Breast epithelium (tissue), 4 donors: ENCODE results near the gene OR5T3. TPM values are rescaled to one million over a fixed set of nuclear protein-coding genes. Genes with fewer than 3 reads are reported as not detected.

Experiments used
- DNase-seq, 2 donors: peaks; one replicate each; pipeline ENCODE4 v3.0.0-alpha.2; 2019; ENCODE audit warnings: low spot score in 2 of 2
- H3K27ac ChIP-seq, 2 donors: fragments of 200-600 bp; sonication (generic) in 1 of 2; one replicate each; pipeline ENCODE4 v1.5.1; 2016 to 2019; ENCODE audit warnings: mild to moderate bottlenecking in 1 of 2
- H3K27me3 ChIP-seq, 2 donors: fragments of 200-600 bp; sonication (generic) in 1 of 2; one replicate each; pipeline versions ENCODE4 v1.5.1 to v1.6.0; 2017 to 2019; ENCODE audit warnings: control low read depth in 1 of 2, mild to moderate bottlenecking in 1 of 2
- H3K36me3 ChIP-seq: fragments of 200-600 bp; one replicate; pipeline ENCODE4 v1.5.1; 2019
- H3K4me1 ChIP-seq, 2 donors: fragments of 200-600 bp; sonication (generic); one replicate each; pipeline ENCODE4 v1.5.1; 2016 to 2019; ENCODE audit warnings: control low read depth in 1 of 2
- H3K4me3 ChIP-seq, 3 donors: fragments of 200-600 bp; sonication (generic); 1 replicate in 2 of 3; 2 replicates in 1 of 3; pipeline ENCODE4 v1.5.1; 2016 to 2019; ENCODE audit warnings: mild to moderate bottlenecking in 3 of 3, moderate library complexity in 2 of 3
- H3K9me3 ChIP-seq, 2 donors: fragments of 200-600 bp; sonication (generic) in 1 of 2; one replicate each; pipeline ENCODE4 v1.5.1; 2016 to 2019; ENCODE audit warnings: control low read depth in 1 of 2
- POLR2A ChIP-seq: fragments of 450-650 bp; IDR thresholded peaks from one replicate; pipeline ENCODE4 v1.6.1; 2016; ENCODE audit warnings: antibody characterized with exemption, mild to moderate bottlenecking, moderate library complexity
- POLR2AphosphoS5 ChIP-seq, 3 donors: sonication (generic); formaldehyde crosslinking; IDR thresholded peaks; one replicate each; pipeline ENCODE4 v1.6.1; 2017; ENCODE audit warnings: antibody characterized with exemption in 3 of 3
- intact Hi-C: fragments of 100-400 bp; cut with DNase I; formaldehyde crosslinking; loops from one replicate; pipeline ENCODE4 v1.15.1; 2023; ENCODE audit warnings: low total_unique reads
- total RNA-seq, 3 donors: library from RNA; depleted of rRNA; stranded (reverse); fragments of >200 nt; gene quantifications; one replicate each; pipeline ENCODE4 v1.1.0, GENCODE V29; 2016
- TF ChIP-seq, protein P1 (sequence below), 3 donors: fragments of 450-650 bp; IDR thresholded peaks; one replicate each; pipeline ENCODE4 v1.5.1; 2016 to 2017; ENCODE audit warnings: antibody characterized with exemption in 3 of 3, mild to moderate bottlenecking in 3 of 3, moderate library complexity in 3 of 3

Gene OR5T3
- total RNA-seq, 3 donors from 2014 or later: not detected

- Histone ChIP-seq H3K9me3 (no peaks in the 10 kb centered on the region), H3K4me3 (no peak within 1 kb of the TSS), H3K27ac (no peak within 1 kb of the TSS), H3K4me1 (no peaks in the 10 kb centered on the region), H3K36me3 (no peaks in the 10 kb centered on the region), H3K27me3 (no peaks in the 10 kb centered on the region)
- TF ChIP-seq POLR2AphosphoS5 (IDR thresholded peaks at IDR 0.05) (no peak), POLR2A (no peak)
- TF ChIP-seq, protein P1, sequence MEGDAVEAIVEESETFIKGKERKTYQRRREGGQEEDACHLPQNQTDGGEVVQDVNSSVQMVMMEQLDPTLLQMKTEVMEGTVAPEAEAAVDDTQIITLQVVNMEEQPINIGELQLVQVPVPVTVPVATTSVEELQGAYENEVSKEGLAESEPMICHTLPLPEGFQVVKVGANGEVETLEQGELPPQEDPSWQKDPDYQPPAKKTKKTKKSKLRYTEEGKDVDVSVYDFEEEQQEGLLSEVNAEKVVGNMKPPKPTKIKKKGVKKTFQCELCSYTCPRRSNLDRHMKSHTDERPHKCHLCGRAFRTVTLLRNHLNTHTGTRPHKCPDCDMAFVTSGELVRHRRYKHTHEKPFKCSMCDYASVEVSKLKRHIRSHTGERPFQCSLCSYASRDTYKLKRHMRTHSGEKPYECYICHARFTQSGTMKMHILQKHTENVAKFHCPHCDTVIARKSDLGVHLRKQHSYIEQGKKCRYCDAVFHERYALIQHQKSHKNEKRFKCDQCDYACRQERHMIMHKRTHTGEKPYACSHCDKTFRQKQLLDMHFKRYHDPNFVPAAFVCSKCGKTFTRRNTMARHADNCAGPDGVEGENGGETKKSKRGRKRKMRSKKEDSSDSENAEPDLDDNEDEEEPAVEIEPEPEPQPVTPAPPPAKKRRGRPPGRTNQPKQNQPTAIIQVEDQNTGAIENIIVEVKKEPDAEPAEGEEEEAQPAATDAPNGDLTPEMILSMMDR (IDR thresholded peaks at IDR 0.05): no peak
- intact Hi-C loops: no loop called here
- no peak for DNase-seq
Observed at GRCh38 chr11:56273854-56274253, 21.8 kb downstream of the OR5T3 start, which contains the start of gene OR5T1. Gene OR5T1, plus strand, starts transcription at chr11:56274154. Its CDS starts 1,485 bp downstream, at chr11:56275639.

- no peaks in the 10 kb centered on the region for H3K4me1 ChIP-seq
- no peak for TF ChIP-seq POLR2AphosphoS5 (IDR thresholded peaks at IDR 0.05)
- TF ChIP-seq POLR2A: no peak
- TF ChIP-seq, protein P1 (IDR thresholded peaks at IDR 0.05): no peak
- no peaks in the 10 kb centered on the region for H3K9me3 ChIP-seq
- no peak within 1 kb of the TSS for H3K4me3 ChIP-seq
- no peaks in the 10 kb centered on the region for H3K27me3 ChIP-seq
- no peaks in the 10 kb centered on the region for H3K36me3 ChIP-seq
- intact Hi-C loops: no loop called here
- no peak within 1 kb of the TSS for H3K27ac ChIP-seq
- DNase-seq: no peak
Observed at GRCh38 chr11:56292154-56292553, 40.1 kb downstream of the OR5T3 start, which contains the start of gene OR8H1. Gene OR8H1, minus strand, starts transcription at chr11:56292254. Its CDS starts 1,192 bp downstream, at chr11:56291062.

DNA sequence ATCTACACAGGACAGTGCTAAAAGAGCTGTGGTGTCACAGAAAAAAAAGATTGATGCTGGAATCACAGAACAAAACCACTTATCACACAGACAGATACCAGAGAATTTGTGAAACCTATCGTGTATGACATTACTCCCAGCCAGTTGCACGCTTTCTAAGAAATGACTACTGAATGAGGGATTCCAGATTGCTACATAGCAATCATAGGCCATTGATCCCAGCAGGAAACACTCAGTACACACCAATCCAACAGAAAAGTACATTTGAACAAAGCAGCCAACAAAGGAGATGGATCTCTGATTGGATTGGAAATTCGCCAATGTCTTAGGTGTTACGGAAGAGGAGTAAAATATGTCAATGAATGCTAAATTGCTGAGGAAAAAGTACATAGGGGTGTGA is 44.8 kb downstream of the OR5T3 start:
- no peak overlapping the region for H3K4me3 ChIP-seq
- no peaks in the 10 kb centered on the region for H3K9me3 ChIP-seq
- no peaks in the 10 kb centered on the region for H3K36me3 ChIP-seq
- no peak for TF ChIP-seq POLR2AphosphoS5 (IDR thresholded peaks at IDR 0.05)
- TF ChIP-seq, protein P1 (IDR thresholded peaks at IDR 0.05): no peak
- no peak for TF ChIP-seq POLR2A
- no peaks in the 10 kb centered on the region for H3K4me1 ChIP-seq
- no peak overlapping the region for H3K27ac ChIP-seq
- DNase-seq: no peak
- no peaks in the 10 kb centered on the region for H3K27me3 ChIP-seq
- intact Hi-C loops: no loop called here

Other genes with a start within 250 kb of the OR5T3 start
- gene OR5AS1, start 224.6 kb upstream of the OR5T3 start, total RNA-seq: not detected
- gene OR8I2, start 158.9 kb upstream of the OR5T3 start, total RNA-seq: not detected
- not detected for gene OR8H2, start 148.6 kb upstream of the OR5T3 start, total RNA-seq
- gene OR8H3, start 129.9 kb upstream of the OR5T3 start, total RNA-seq: not detected
- not detected for gene OR8J3, start 112.1 kb upstream of the OR5T3 start, total RNA-seq
- gene OR8K5, start 91.9 kb upstream of the OR5T3 start, total RNA-seq: not detected
- gene OR5J2, start 75.6 kb upstream of the OR5T3 start, total RNA-seq: not detected
- not detected for gene OR5T2, start 18.0 kb upstream of the OR5T3 start, total RNA-seq
- gene OR5T1, start 21.9 kb downstream of the OR5T3 start, total RNA-seq: not detected
- gene OR8H1, start 40.0 kb downstream of the OR5T3 start, total RNA-seq: not detected
- gene OR8K3, start 62.9 kb downstream of the OR5T3 start, total RNA-seq: not detected
- not detected for gene OR8K1, start 93.8 kb downstream of the OR5T3 start, total RNA-seq
- not detected for gene OR8J1, start 102.0 kb downstream of the OR5T3 start, total RNA-seq
- not detected for gene OR8U1, start 123.4 kb downstream of the OR5T3 start, total RNA-seq
- gene OR5AL1, start 160.4 kb downstream of the OR5T3 start, total RNA-seq: not detected
- not detected for gene OR5M3, start 221.1 kb downstream of the OR5T3 start, total RNA-seq
- not detected for gene OR5M8, start 239.1 kb downstream of the OR5T3 start, total RNA-seq